CD4-positive, alpha-beta T cell treated with Interleukin-2 at 100 ng/mL for 4 hours (primary cell): Measurements from ENCODE around the gene RAC3.
"Not testable (repeated sequence)": the region's sequence is repeated elsewhere in the genome, so short reads cannot be mapped to it uniquely, and the experiment has no call there.

ENCODE experiments used
- DNase-seq: peaks from one replicate; pipeline ENCODE4 v3.0.0-alpha.2; 2020; ENCODE audit warnings: low spot score

The RAC3 gene

DNA sequence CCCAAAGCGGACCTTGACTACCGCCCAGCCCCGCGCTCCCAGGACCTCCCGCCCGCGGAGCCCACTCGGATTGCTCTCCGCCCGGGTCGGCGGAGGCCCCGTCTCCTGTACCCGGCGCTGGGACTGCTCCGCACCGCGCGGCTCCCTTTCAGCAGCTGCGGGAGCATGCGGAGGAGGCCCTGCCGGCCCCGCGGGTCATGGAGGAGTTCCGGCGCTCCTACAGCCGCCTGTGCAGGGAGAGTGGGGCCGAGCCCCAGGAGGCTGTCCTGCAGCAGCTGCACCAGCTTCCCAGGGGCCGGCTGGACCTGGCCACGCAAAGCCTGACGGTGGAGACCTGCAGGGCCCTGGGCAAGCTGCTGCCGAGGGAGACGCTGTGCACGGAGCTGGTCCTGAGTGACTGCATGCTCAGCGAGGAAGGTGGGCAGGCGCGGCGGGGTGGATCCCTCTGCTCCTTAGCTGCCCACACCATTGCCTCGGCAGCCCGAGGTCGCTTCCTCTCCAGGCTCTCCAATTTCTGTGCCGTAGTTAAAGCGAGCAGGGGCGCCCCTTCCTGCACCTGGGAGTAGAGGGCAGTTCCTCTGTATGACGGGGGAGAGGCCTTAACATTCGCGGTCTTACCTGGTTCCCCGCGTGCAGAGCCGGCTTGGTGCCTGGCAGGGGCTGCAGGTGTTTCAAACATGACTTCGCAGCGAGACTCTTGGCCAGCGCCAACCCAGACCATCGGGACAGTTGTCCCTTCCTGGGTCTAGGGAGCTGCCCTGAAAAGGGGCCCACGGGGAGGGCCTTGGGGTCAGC, 7.8 kb upstream of the RAC3 start:
- DNase-seq, result no peak

DNA sequence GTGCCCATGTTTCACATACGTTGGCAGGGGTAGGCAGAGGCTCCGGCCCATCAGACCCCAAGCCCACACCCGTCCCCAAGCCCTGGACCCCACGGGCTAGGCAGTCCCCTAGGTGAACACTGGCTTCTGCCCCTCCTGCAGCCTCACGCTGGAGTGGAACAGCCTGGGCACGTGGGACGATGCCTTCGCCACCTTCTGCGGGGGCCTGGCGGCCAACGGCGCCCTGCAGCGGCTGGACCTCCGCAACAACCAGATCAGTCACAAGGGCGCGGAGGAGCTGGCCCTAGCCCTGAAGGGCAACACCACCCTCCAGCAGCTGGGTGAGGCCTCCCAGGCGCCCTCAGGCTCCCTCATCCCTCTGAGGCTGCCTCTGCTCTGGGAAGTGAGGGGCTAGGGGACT, 6.6 kb upstream of the RAC3 start:
- no peak for DNase-seq

DNA sequence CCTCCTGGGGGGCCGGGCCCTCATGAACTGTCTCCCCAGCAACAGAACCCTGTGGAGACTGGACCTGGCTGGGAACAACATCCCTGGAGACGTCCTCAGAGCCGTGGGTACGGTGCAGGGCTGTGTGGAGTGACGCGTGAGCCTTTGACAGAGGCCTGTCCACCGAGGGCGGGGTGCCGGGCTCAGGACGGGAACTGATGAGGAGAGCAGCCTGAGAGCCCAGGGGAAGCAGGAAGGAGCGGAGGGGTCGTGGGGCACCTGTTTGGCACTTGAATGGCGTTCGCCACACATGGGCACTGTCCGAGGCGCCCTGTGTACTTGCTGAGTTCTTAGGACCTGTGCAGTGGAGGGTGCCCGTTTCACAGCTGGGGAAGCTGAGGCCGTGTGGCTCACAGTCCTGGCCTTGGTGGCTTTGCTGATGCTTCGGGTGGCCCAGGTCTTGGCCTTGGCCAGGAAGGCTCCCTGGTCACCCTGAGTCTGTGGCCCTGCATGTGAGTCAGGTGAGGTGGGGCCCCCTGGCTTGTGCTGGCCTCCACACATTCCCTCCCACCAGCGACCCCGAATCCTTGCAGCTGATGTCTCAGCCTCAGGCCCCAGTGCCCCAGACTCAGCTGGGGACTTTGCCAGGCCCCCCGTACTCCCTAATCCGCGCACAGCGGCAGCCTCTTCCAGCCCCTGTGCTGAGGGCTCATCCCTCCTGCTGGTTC, 5.9 kb upstream of the RAC3 start:
- no peak for DNase-seq

DNA sequence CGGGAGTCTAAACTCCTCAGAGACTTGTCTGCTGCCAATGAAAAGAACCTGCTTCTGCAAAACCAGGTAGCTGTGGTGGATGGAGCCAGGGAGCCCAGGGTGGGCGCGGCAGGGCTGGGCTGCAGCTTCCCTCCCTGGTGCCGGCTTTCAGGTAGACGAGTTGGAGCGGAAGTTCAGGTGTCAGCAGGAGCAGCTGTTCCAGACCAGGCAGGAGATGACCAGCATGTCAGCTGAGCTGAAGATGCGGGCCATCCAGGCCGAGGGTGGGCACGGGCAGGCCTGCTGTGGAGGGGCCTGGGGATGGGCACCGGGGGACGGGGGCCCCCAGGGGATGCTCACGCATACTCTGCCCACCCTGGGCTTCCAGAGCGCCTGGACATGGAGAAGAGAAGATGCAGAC, 3.2 kb upstream of the RAC3 start:
- no peak for DNase-seq

DNA sequence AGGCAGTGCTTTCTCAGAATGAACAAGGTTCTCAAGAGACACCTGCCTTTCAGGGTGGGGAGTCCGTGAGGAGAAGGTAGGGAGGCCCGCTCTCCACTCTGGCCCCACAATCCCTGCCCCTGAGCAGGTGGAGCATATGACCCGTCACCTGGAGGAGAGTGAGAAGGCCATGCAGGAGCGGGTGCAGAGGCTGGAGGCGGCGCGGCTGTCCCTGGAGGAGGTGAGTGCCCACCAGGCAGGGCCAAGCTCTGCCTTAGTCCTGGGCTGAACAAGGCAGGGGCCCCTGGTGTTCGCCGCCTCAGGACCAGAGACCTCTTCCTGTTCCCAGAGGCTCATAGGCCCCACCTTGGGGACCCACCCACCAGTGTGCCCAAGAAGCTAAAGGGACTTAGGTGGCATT, 2.5 kb upstream of the RAC3 start:
- no peak for DNase-seq

DNA sequence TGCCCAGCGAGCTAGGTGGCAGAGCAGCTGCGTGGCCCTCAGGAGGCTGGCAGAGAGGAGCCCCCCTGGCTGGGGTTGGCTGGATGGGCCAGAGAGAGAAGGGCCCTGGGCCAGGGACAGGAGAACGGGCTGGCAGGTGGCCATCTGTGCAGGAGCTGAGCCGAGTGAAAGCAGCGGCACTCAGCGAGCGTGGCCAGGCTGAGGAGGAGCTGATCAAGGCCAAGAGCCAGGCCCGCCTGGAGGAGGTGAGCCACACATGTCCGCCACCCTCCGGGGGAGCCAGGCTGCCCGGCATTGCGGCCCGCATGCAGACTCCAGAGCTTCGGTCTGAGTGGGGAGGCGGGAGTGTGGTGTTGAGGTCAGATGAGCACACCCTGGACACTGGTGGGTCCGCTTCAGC, 2.1 kb upstream of the RAC3 start:
- DNase-seq, result no peak

DNA sequence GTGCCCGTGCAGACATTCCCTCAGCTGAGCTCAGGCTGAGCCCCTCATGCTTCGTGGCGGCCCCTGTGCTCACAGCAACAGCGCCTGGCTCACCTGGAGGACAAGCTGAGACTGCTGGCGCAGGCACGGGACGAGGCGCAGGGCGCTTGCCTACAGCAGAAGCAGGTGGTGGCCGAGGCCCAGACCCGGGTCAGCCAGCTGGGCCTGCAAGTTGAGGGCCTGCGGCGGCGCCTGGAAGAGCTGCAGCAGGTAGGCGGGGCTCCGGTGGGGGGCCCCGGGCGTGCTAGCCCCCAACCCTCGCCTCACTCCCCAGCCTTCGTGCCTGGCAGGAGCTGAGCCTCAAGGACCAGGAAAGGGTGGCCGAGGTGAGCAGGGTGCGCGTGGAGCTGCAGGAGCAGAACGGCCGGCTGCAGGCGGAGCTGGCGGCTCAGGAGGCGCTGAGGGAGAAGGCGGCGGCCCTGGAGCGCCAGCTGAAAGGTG, 1.4 kb upstream of the RAC3 start:
- DNase-seq, result no peak

DNA sequence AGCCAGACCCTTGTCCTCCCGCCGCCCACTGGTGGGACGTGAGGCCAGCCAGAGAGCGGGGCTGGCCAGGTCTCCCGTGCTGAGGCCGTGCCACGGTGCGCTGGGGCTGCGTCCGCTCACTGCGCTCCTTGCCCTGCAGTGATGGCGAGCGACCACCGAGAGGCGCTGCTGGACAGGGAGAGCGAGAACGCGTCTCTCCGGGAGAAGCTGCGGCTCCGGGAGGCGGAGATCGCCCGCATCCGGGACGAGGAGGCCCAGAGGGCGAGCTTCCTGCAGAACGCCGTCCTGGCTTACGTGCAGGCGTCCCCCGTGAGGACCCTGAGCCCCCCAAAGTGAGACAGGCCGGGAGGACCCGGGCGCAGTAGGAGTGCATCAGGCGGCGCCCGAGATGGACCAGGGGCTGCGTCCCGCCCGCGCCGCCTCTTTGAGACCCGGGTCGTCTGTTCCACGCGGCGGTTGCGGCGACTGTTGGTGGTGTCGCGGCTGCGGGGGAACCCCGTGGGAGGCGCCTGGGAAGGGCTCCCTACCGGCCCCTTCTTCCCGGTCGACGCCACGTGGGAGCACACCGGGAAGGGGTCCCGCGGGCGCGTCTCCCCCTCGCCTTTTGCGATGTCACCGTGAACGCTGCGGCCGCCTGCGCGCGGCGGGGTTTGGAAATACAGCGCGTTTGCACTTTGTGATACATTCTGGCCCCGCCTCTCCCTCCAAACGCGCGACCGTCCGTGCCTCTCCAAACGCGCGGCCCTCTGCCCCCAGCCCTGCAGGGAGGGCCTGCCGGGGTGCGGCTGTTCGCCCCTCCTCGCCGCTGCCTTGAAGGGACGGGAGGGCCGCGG, 792 bp upstream of the RAC3 start:
- peak; percentile 84 for DNase-seq

DNA sequence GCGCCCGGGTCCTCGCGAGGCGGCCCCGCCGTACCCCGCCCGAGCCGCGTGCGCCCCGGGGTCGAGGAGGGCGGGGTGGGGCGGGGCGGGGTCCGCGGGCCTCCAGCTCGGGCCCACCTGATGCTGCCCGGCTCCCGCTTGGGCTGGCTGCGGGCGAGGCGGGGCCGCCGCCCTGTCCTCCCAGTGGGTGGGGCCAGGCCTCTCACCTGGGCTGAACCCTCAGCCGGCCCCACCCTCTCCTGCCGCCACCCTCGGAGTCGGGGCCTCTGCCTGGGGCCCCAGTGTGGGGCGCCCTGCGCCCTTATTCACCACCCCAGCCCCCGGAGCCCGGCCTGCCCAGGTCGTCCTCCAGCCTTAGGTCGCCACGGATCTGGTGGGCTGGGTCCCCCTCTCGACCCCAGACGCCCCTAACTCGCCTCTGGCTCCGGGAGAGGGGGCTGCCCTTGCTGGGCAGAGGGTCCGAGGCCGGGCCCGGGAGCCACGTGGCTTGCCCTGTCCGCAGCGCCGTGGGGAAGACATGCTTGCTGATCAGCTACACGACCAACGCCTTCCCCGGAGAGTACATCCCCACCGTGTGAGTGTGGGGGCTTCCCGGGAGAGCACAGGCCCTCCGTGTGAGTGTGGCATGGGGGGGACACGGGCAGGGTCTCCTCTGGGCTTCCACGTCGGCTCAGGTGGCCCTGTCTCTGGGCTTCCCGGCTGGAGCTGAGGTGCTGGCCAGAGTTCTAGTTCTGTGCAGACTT, 578 bp downstream of the RAC3 start:
- DNase-seq, result peak; percentile 18

DNA sequence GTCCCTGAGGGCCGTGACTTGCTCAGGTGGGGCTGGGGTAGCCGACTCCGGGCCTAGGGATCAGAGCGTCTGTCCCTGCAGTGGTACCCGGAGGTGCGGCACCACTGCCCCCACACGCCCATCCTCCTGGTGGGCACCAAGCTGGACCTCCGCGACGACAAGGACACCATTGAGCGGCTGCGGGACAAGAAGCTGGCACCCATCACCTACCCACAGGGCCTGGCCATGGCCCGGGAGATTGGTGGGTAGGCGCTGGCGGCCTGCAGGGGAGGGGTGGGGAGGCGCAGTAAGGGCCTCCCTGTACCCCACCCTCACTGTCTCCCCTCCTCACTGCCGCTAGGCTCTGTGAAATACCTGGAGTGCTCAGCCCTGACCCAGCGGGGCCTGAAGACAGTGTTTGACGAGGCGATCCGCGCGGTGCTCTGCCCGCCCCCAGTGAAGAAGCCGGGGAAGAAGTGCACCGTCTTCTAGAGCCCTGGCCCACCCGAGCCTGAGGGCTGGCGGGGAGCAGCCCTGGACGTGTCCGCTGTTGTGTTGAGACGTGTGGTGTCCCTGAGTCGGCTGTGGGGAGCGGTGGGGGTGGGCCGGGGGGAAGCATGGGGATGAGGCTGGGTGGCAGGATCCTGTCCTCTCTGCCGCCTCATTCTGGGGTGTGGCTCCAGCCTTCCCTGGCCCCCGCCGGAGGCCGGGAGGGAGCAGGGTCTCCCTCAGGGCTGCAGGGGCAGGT, 2.0 kb downstream of the RAC3 start:
- no peak for DNase-seq

DNA sequence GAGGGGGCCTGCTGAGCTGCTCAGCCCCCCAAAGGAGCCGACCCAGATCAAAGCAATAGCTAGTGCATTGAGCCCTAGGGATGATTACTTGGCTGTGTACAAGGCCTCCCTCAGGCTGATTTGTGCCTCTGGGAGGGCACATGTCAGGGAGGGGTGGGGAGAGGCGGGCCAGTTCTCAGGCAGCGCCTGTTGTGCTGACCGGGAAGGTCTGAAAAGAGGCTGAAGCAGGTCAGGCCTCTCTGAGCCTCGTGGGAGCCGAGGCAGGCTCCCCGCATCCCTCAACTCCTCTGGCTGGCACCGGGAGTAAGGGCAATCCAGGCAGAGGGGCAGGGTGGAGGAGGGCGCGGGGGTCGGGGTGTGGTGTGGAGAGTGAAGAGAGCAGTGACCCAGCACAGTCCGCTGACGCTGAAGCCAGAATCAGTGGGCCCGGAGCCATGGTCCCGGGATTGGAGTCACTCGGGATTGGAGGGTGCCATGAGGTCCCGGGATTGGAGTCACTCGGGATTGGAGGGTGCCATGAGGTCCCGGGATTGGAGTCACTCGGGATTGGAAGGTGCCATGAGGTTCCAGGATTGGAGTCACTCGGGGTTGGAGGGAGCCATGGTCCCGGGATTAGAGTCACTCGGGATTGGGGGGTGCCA, 3.0 kb downstream of the RAC3 start:
- no peak for DNase-seq

DNA sequence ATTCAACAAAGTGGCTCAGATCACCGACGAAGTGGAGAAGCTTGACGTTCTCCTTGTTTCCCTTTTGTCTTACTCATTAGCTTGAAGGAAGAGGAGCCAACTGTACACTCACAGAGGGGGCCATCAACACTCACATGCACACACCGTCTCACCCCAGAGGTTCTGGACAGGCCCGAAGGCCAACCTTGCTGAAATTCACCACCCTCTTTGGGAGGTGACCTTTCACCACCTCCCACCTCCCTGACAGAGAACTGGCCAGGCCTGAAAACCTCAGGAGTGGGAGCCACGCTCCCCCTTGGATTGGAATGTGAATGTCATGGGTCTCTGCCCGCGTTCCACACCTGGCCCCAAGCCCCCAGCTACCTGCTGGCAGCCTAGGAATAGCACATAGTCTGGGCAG, 4.0 kb downstream of the RAC3 start:
- no peak for DNase-seq

DNA sequence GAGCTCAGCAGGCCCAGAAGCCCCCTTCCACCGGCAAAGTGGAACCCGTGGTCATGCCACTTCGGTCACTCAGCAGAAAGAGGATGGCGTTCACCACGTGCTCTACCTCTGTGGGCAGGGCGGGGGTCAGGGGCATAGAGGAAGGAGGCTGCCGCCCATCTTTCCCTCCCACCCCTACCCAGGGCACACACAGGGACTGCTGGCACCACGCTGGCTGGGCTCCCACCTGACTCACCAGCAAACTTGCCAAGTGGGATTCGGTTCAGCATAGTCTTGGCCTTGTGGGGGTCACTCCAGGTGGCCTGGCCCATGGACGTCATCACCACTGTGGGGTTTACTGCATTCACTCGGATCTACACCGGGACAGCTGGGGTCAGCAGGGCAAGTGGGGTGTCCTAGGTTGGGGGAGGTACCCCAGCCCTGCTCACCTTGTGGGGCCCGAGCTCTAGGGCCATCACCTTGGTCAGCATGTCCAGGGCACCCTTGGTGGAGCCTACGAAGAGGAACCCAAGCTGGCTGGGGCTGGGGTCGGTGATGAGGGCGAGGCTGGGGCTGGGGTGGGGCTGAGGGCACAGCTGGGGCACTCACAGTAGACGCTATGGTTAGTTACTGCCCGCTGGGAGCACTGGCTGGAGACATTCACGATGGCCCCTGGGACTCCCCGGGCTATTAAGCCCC, 4.6 kb downstream of the RAC3 start:
- DNase-seq, result no peak

DNA sequence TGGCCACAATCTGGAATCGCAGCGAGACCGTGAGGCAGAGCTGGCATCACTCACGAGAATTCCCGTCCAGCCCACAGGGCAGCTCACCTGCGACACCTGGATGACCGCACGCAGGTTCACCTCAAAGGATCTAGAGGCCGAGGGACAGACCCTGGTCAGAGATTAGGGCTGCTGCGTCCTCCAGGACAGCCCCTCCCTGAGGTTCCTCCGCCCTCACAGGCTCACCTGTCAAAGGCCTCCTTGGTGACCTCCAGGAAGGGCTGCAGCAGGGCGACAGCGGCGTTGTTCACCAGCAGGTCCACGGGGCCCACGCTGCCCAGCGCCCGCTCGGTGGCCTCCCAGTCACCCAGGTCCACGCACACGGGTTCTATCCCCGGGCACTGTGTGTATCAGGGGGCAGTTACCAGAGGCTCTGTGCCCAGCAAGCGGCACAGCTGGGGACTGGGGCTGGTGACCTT, 5.2 kb downstream of the RAC3 start:
- no peak for DNase-seq

DNA sequence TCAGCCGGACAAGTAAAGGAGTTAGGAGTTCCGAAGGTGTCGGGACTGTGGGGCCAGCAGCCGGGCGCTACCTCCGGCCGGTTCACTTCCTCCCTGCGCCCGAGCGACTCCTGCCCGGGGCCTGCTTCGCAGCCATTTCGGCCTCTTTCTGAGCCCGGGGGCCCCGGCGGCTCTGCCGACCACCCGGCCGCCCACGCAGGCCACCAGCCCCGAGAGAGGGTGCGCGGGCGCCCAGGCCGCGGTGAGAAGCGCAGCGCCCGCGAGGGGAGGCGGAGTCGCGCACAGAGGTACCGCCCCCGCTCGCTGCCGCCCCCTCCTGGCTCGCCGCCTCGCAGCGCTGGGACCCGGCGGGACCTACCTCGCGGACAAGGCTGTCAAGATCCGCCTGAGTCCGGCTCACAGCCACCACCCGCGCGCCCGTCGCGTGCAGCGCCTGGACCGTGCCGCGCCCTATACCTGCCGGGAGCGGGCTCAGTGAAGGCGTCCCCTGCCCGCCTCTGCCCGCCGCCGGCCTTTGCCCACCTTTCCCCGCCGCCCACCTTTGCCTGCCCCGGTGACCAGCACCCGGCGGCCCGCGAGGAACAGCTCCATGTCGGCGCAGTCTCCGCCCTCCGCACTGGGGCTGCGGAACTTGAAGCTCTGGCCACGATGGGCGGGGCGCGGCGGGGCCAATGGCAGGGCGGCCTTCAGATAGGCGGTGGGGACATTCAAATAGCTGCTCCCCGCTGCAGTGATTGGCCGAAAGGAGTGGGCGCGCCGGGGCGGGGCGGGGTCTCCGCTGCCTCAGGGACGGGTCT, 5.8 kb downstream of the RAC3 start, which contains the start of gene DCXR:
Gene DCXR, minus strand, starts transcription at position 606 of the 797 bp plus-strand sequence. Its CDS starts 15 bp downstream, at position 591.
- peak; percentile 96 for DNase-seq

DNA sequence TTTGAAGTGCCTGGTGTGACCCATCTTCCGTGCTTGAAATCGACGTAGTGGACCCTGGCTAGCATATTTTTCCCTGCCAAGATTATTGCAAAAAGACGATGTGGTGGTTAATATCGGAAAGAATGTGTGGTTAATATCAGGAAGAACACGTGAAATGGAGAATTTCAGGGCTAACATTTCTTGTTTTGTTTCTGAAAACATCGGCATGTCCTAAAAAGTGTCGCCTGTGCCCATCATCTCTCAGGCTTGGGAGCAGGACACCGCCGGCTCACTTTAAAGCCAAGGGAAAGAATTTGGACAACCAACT, 6.4 kb downstream of the RAC3 start:
- DNase-seq, result no peak

DNA sequence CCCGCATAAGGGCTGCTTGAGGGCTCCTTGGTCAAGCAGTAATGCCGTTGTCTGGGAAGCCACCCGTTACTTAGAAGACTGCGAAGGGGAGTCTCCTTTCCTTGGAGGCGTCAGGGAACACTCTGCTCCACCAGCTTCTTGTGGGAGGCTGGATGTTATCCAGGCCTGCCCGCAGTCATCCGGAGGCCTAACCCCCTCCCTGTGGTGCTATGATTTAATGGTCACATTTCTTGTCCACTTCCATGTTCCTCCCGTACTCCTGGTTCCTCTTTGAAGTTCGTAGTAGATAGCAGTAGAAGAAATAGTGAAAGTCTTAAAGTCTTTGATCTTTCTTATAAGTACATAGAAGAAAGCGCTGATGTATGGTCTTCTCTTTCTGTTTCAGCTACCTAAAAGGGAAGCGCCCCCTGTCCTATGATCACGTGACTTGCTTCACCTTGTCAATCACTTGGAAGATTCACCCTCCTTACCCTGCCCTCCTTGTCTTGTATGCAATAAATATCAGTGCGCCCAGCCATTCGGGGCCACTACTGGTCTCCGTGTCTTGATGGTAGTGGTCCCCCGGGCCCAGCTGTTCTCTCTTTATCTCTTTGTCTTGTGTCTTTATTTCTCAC, 7.4 kb downstream of the RAC3 start:
- not testable (repeated sequence) for DNase-seq

DNA sequence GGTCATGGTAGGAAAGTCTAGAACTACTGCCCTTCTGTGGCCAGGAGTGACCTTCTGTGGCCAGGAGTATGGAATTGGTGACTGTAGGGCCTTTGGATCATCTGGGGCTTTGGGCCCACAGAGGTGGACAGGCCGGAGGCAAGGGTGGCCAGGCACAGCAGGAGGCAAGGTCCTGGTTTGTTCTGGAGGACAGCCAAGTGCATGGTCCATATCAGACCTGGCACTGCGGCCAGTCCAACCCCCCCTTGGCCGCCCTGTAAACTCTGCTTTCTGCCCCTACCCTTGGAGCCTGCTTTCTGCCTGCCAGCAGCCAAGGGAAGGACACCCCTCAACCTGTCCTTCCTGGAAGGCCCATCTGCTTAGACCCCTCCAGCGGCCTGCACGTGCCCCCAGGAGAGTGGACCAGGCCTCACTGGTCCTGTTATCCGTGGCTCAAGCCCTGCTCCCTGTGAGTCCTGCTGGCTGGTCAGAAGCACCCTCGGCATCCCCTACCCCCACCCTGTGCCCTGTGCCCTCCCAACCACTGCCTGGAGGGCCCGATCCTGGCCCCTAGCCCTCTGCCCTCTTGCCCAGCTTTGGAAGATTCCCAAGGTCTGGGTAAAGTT, 8.3 kb downstream of the RAC3 start:
- no peak for DNase-seq
